HepG2 (cell line): ENCODE results near the gene TOP1. TPM values are rescaled to one million over a fixed set of nuclear protein-coding genes. Genes with fewer than 3 reads are reported as not detected.
A peak's percentile ranks its signal among the peaks of the same experiment; 100 is the strongest.

ENCODE experiments used
- ATAC-seq: fragments of 200-7000 bp; cut with Tn5 transposase; 3 replicates; pipeline ENCODE4 v1.9.1; 2020; ENCODE audit warnings: mild to moderate bottlenecking, moderate library complexity
- BruUV-seq: library from RNA; stranded (reverse); fragments of 400-500 nt; replicated peaks from 2 replicates; lab custom pipeline; 2021; lab: Mats Ljungman, UMichigan
- CTCF ChIA-PET: fragments of 300-600 bp; formaldehyde crosslinking; extraction: SDS; loops from one replicate; lab custom pipeline; 2021; ENCODE audit warnings: low total read pairs, inconsistent platforms, low intra/inter-chr PET ratio; lab: Yijun Ruan, JAX
- POLR2A ChIA-PET: fragments of 350-600 bp; sonication (Branson Sonifier 250); formaldehyde crosslinking; loops from one replicate; lab custom pipeline; 2020; ENCODE audit warnings: antibody characterized with exemption, inconsistent platforms; lab: Yijun Ruan, JAX
- DNase-seq: peaks from one replicate; pipeline ENCODE4 v3.0.0-alpha.2; 2015; ENCODE audit warnings: low spot score
- FAIRE-seq: peaks from 3 replicates; lab custom pipeline; 2011; peaks lifted over from hg19 to GRCh38; lab: Jason Lieb, UNC
- H2AFZ ChIP-seq: one replicate; pipeline ENCODE4 v1.6.1; 2011; ENCODE audit warnings: low read length, inconsistent platforms
- H3K27ac ChIP-seq: fragments of 300-600 bp; 3 replicates; pipeline ENCODE4 v1.8.0; 2011; ENCODE audit warnings: mixed run types, mild to moderate bottlenecking, mixed read lengths, low read length, inconsistent platforms; ENCODE audit not compliant: insufficient read depth; ENCODE audit errors: extremely low read length
- H3K27me3 ChIP-seq, 2 experiments: fragments of 200-600 bp in 1 of 2; 2 replicates in 1 of 2; 3 replicates in 1 of 2; pipeline versions ENCODE4 v1.6.0 to v1.8.0; 2011; ENCODE audit warnings: low read length in 2 of 2, mild to moderate bottlenecking in 2 of 2, moderate library complexity in 2 of 2, inconsistent platforms in 1 of 2; ENCODE audit not compliant: insufficient read depth in 2 of 2, control insufficient read depth in 1 of 2
- H3K36me3 ChIP-seq, 2 experiments: fragments of 200-600 bp in 1 of 2; replicated peaks in 1 of 2; 2 replicates in 1 of 2; 3 replicates in 1 of 2; pipeline versions ENCODE4 v1.5.1 to v1.8.0; 2011; ENCODE audit warnings: low read length in 2 of 2, inconsistent platforms in 1 of 2; ENCODE audit not compliant: insufficient read depth in 2 of 2, control insufficient read depth in 1 of 2
- H3K4me1 ChIP-seq: 2 replicates; pipeline ENCODE4 v1.5.1; 2012; ENCODE audit warnings: low read length, inconsistent platforms; ENCODE audit not compliant: insufficient read depth
- H3K4me2 ChIP-seq: 2 replicates; pipeline ENCODE4 v1.6.0; 2011; ENCODE audit warnings: low read depth, low read length, inconsistent platforms
- H3K4me3 ChIP-seq, 3 experiments: fragments of 200-600 bp in 1 of 3; sonication (generic), shearing (Covaris generic) in 1 of 3; replicated peaks in 1 of 3; 2 replicates each; pipeline ENCODE4 v1.5.1; 2011 to 2016; ENCODE audit warnings: low read length in 3 of 3, inconsistent platforms in 2 of 3, low read depth in 2 of 3, mild to moderate bottlenecking in 2 of 3, control low read depth in 1 of 3, mixed read lengths in 1 of 3; ENCODE audit not compliant: insufficient read depth in 1 of 3
- H3K79me2 ChIP-seq: one replicate; pipeline ENCODE4 v1.6.1; 2011; ENCODE audit warnings: low read length, inconsistent platforms; ENCODE audit not compliant: insufficient read depth
- H3K9ac ChIP-seq: 2 replicates; pipeline ENCODE4 v1.6.0; 2011; ENCODE audit warnings: mild to moderate bottlenecking, low read depth, low read length, inconsistent platforms; ENCODE audit not compliant: insufficient read depth
- H3K9me3 ChIP-seq: 2 replicates; pipeline ENCODE4 v1.5.1; 2012; ENCODE audit warnings: mild to moderate bottlenecking, low read length
- H4K20me1 ChIP-seq: 2 replicates; pipeline ENCODE4 v1.6.0; 2011; ENCODE audit warnings: inconsistent platforms, mild to moderate bottlenecking, low read length, moderate library complexity; ENCODE audit not compliant: insufficient read depth
- CEBPG ChIP-seq: IDR thresholded peaks from 2 replicates; pipeline ENCODE4 v1.6.1; 2016
- FOXO1 ChIP-seq: sonication (generic); formaldehyde crosslinking; IDR thresholded peaks from 2 replicates; pipeline ENCODE4 v1.4.0; 2020; ENCODE audit warnings: missing genetic modification reagents
- HDAC2 ChIP-seq: sonication (generic); formaldehyde crosslinking; IDR thresholded peaks from 2 replicates; pipeline ENCODE4 v1.4.0; 2020; ENCODE audit warnings: missing genetic modification reagents
- HNF4G ChIP-seq, 2 experiments: sonication (generic) in 1 of 2; formaldehyde crosslinking in 1 of 2; IDR thresholded peaks; 2 replicates each; pipeline versions ENCODE4 v1.4.0 to v1.6.1; 2011 to 2020; ENCODE audit warnings: borderline replicate concordance in 2 of 2, low read depth in 2 of 2, mild to moderate bottlenecking in 2 of 2, low read length in 1 of 2, missing genetic modification reagents in 1 of 2, moderate library complexity in 1 of 2
- IKZF1 ChIP-seq: fragments of 450-650 bp; IDR thresholded peaks from 2 replicates; pipeline ENCODE4 v1.7.1; 2016
- IRF2 ChIP-seq: IDR thresholded peaks from 2 replicates; pipeline ENCODE4 v1.6.1; 2018; ENCODE audit warnings: missing genetic modification reagents, missing compliant biosample characterization
- NRL ChIP-seq: sonication (generic); formaldehyde crosslinking; IDR thresholded peaks from 2 replicates; pipeline ENCODE4 v1.5.0; 2020; ENCODE audit warnings: missing genetic modification reagents, mild to moderate bottlenecking, moderate library complexity, borderline replicate concordance
- SMARCC2 ChIP-seq: fragments of 450-650 bp; IDR thresholded peaks from 2 replicates; pipeline ENCODE4 v1.6.1; 2017; ENCODE audit warnings: antibody characterized with exemption, mild to moderate bottlenecking
- SRY ChIP-seq: sonication (generic); formaldehyde crosslinking; IDR thresholded peaks from 2 replicates; pipeline ENCODE4 v1.8.0; 2022; ENCODE audit warnings: mild to moderate bottlenecking, missing genetic modification reagents
- STAG1 ChIP-seq: sonication (generic); formaldehyde crosslinking; IDR thresholded peaks from 2 replicates; pipeline ENCODE4 v1.4.0; 2020; ENCODE audit warnings: missing genetic modification reagents
- TRAFD1 ChIP-seq: sonication (generic); formaldehyde crosslinking; IDR thresholded peaks from 2 replicates; pipeline ENCODE4 v1.5.1; 2020; ENCODE audit warnings: missing genetic modification reagents, mild to moderate bottlenecking, borderline replicate concordance
- XRCC5 ChIP-seq: fragments of 200-400 bp; formaldehyde crosslinking; optimal IDR thresholded peaks from 2 replicates; pipeline ENCODE3; 2017; ENCODE audit warnings: mild to moderate bottlenecking, low read length
- ZFY ChIP-seq: sonication (generic); formaldehyde crosslinking; IDR thresholded peaks from 2 replicates; pipeline ENCODE4 v1.4.0; 2020; ENCODE audit warnings: missing genetic modification reagents
- ZNF556 ChIP-seq: sonication (generic); formaldehyde crosslinking; IDR thresholded peaks from 2 replicates; pipeline ENCODE4 v1.4.0; 2020; ENCODE audit warnings: mild to moderate bottlenecking, missing genetic modification reagents, borderline replicate concordance
- ZNF724P ChIP-seq: sonication (generic); formaldehyde crosslinking; IDR thresholded peaks from 2 replicates; pipeline ENCODE4 v1.8.0; 2022; ENCODE audit warnings: missing genetic modification reagents, borderline replicate concordance
- ZNF776 ChIP-seq: sonication (generic); formaldehyde crosslinking; IDR thresholded peaks from 2 replicates; pipeline ENCODE4 v1.4.0; 2020; ENCODE audit warnings: mild to moderate bottlenecking, missing genetic modification reagents
- WGBS: methylation state at CpG from one replicate; pipeline ENCODE4 v1.1.6; 2017; ENCODE audit warnings: low lambda C conversion rate; 5-methylcytosine and 5-hydroxymethylcytosine counted together
- in situ Hi-C: cut with HindIII; loops from 2 replicates; pipeline ENCODE4 v1.10.0; 2017; ENCODE audit warnings: low pct_unique_long_range_greater_than_20kb; ENCODE audit not compliant: extremely low pct_ligation_motif_present
- intact Hi-C: fragments of 100-400 bp; cut with micrococcal nuclease; formaldehyde crosslinking; loops from one replicate; pipeline ENCODE4 v1.10.0; 2022; ENCODE audit not compliant: unreplicated experiment
- polyA plus RNA-seq, 8 experiments: library from polyadenylated mRNA; depleted of rRNA in 3 of 8; stranded (reverse) in 7 of 8; unstranded in 1 of 8; fragments of >200 nt; fragmentation: Illumina TruSeq in 4 of 8; extraction: Trizol in 4 of 8; gene quantifications; 2 replicates each; pipeline versions ENCODE4 v1.2.1 to v1.2.3, GENCODE V29; 2011 to 2016; ENCODE audit warnings: low read depth in 4 of 8, missing spikeins in 1 of 8, mixed read lengths in 1 of 8; ENCODE audit not compliant: insufficient read depth in 1 of 8
- total RNA-seq, 5 experiments: library from RNA; depleted of rRNA; stranded (reverse); fragments of >200 nt; fragmentation: Illumina TruSeq; extraction: Trizol; gene quantifications; 2 replicates each; pipeline ENCODE4 v1.2.3, GENCODE V29; 2016; ENCODE audit warnings: low read depth in 1 of 5
- TF ChIP-seq, protein P1 (sequence below): sonication (generic); formaldehyde crosslinking; IDR thresholded peaks from 2 replicates; pipeline ENCODE4 v1.4.0; 2020; ENCODE audit warnings: mild to moderate bottlenecking, missing genetic modification reagents
- TF ChIP-seq, protein P2 (sequence below): sonication (generic); formaldehyde crosslinking; IDR thresholded peaks from 2 replicates; pipeline ENCODE4 v1.9.0; 2021; ENCODE audit warnings: missing genetic modification reagents, borderline replicate concordance

Gene TOP1
- total and polyA plus RNA-seq, 2 of the 13 experiments (the other 11 are each of a cell fraction or from before 2014, with no cell fraction given), result 10.2 to 19.4 TPM

GRCh38 chr20:41151134-41151869, 122.7 kb downstream of the TOP1 start (continued):
- peak; percentile 54; the same call in 1 of the 2 replicates for TF ChIP-seq TRAFD1
- peak; percentile 67; the same call in 1 of the 2 replicates for TF ChIP-seq IRF2 (CRISPR knock-in tag)
- TF ChIP-seq ZFY (CRISPR knock-in tag), result no peak
- TF ChIP-seq ZNF724P (CRISPR knock-in tag), result no peak
- 0 out of 2 replicates have a peak, but pooled peaks have one; percentile 51 for TF ChIP-seq SMARCC2
- peak; percentile 44; the same call in 1 of the 2 replicates for TF ChIP-seq HNF4G (IDR thresholded peaks at IDR 0.05; ENCODE audit: borderline replicate concordance, low read depth, low read length)
- no peak for TF ChIP-seq HNF4G (CRISPR knock-in tag; IDR thresholded peaks at IDR 0.05; ENCODE audit: borderline replicate concordance, low read depth)
- peak; percentile 32; the same call in 1 of the 2 replicates for TF ChIP-seq FOXO1 (CRISPR knock-in tag)
- no peak for TF ChIP-seq CEBPG (CRISPR knock-in tag)

- no TSS peak for BruUV-seq
- CTCF ChIA-PET, result no interaction called here
- POLR2A ChIA-PET, result interaction anchor here (1.1 kb wide), 1 partner anchor 247 kb away, joined by 3 read pairs; no protein-coding TSS in a partner anchor
- intact Hi-C loops (loop anchor here (2.0 kb wide), 1 partner anchor 13 kb away; no protein-coding TSS in a partner anchor), in situ Hi-C loops (no loop called here)
- Histone ChIP-seq H3K27me3 (no peaks in the 10 kb centered on the region), H3K4me3 (no peak overlapping the region), H3K4me2 (no peak overlapping the region), H4K20me1 (peaks cover 87% of the 10 kb centered on the region), H3K9ac (no peak overlapping the region), H2AFZ (no peak overlapping the region), H3K27ac (no peak overlapping the region), H3K9me3 (no peaks in the 10 kb centered on the region), H3K79me2 (peaks cover 98% of the 10 kb centered on the region), H3K4me1 (peaks cover 82% of the 10 kb centered on the region), H3K36me3 (peaks cover 4 to 29% of the 10 kb centered on the region in 2 experiments; a peak in 4 of 5 replicates)
- FAIRE-seq, result no peak
- no peak for ATAC-seq
- WGBS, result 81% methylated on average over 5 of the region's 5 CpGs
- DNase-seq, result no peak
- TF ChIP-seq STAG1 (CRISPR knock-in tag) (no peak), SRY (CRISPR knock-in tag) (no peak), NRL (CRISPR knock-in tag) (no peak), IKZF1 (no peak), HDAC2 (0 out of 2 replicates have a peak, but pooled peaks have one; percentile 26), ZNF776 (CRISPR knock-in tag) (0 out of 2 replicates have a peak, but pooled peaks have one; percentile 25), XRCC5 (no peak), ZNF556 (0 out of 2 replicates have a peak, but pooled peaks have one; percentile 34)
- TF ChIP-seq, protein P1, sequence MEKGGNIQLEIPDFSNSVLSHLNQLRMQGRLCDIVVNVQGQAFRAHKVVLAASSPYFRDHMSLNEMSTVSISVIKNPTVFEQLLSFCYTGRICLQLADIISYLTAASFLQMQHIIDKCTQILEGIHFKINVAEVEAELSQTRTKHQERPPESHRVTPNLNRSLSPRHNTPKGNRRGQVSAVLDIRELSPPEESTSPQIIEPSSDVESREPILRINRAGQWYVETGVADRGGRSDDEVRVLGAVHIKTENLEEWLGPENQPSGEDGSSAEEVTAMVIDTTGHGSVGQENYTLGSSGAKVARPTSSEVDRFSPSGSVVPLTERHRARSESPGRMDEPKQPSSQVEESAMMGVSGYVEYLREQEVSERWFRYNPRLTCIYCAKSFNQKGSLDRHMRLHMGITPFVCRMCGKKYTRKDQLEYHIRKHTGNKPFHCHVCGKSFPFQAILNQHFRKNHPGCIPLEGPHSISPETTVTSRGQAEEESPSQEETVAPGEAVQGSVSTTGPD, result no peak
- TF ChIP-seq, protein P2, sequence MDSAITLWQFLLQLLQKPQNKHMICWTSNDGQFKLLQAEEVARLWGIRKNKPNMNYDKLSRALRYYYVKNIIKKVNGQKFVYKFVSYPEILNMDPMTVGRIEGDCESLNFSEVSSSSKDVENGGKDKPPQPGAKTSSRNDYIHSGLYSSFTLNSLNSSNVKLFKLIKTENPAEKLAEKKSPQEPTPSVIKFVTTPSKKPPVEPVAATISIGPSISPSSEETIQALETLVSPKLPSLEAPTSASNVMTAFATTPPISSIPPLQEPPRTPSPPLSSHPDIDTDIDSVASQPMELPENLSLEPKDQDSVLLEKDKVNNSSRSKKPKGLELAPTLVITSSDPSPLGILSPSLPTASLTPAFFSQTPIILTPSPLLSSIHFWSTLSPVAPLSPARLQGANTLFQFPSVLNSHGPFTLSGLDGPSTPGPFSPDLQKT (CRISPR knock-in tag), result no peak
These were observed 123.6 kb downstream of the TOP1 start for GRCh38 chr20:41152108-41152757.
